Measurements from ENCODE around the gene CDPF1.

DNA sequence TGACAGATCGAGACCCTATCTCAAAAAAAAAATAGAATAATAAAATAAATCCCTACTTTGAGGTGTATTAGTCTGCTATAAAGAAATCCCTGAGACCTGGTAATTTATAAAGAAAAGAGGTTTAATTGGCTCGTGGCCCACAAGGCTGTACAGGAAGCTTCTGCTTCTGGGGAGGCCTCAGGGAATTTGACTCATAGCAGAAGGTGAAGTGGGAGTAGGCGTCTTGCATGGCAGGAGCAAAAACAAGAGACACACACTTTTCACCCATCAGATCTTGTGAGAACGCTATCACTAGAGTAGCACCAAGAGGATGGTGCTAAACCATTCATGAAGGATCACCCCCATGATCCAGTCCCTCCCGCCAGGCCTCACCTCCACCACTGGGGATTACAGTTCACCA lies 29.2 kb downstream of the CDPF1 start:
- TF ChIP-seq, protein P1, sequence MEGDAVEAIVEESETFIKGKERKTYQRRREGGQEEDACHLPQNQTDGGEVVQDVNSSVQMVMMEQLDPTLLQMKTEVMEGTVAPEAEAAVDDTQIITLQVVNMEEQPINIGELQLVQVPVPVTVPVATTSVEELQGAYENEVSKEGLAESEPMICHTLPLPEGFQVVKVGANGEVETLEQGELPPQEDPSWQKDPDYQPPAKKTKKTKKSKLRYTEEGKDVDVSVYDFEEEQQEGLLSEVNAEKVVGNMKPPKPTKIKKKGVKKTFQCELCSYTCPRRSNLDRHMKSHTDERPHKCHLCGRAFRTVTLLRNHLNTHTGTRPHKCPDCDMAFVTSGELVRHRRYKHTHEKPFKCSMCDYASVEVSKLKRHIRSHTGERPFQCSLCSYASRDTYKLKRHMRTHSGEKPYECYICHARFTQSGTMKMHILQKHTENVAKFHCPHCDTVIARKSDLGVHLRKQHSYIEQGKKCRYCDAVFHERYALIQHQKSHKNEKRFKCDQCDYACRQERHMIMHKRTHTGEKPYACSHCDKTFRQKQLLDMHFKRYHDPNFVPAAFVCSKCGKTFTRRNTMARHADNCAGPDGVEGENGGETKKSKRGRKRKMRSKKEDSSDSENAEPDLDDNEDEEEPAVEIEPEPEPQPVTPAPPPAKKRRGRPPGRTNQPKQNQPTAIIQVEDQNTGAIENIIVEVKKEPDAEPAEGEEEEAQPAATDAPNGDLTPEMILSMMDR (IDR thresholded peaks at IDR 0.05) = no peak
- no peak for TF ChIP-seq POLR2A (IDR thresholded peaks at IDR 0.05)
